ENCODE measurements around the gene SGTA.

GRCh38 chr19:2736550-2737190 lies 46.4 kb downstream of the SGTA start:
- TF ChIP-seq CTCF (IDR thresholded peaks at IDR 0.05) = no peak
- TF ChIP-seq ZFX (IDR thresholded peaks at IDR 0.05; ENCODE audit: borderline replicate concordance) = no peak
